Loucy (cell line): Measurements from ENCODE around the gene SPSB4.

Experiments
- EZH2phosphoT487 ChIP-seq: fragments of 200-600 bp; IDR thresholded peaks from 2 replicates; pipeline ENCODE4 v1.6.1; 2018; ENCODE audit warnings: antibody characterized with exemption, mild to moderate bottlenecking, moderate library complexity, borderline replicate concordance
- TF ChIP-seq, protein P1 (sequence below): fragments of 200-600 bp; sonication (generic); conservative IDR thresholded peaks from 2 replicates; pipeline ENCODE4 v1.5.1; 2014; ENCODE audit warnings: mild to moderate bottlenecking, antibody characterized with exemption, low read length

- TF ChIP-seq, protein P1, sequence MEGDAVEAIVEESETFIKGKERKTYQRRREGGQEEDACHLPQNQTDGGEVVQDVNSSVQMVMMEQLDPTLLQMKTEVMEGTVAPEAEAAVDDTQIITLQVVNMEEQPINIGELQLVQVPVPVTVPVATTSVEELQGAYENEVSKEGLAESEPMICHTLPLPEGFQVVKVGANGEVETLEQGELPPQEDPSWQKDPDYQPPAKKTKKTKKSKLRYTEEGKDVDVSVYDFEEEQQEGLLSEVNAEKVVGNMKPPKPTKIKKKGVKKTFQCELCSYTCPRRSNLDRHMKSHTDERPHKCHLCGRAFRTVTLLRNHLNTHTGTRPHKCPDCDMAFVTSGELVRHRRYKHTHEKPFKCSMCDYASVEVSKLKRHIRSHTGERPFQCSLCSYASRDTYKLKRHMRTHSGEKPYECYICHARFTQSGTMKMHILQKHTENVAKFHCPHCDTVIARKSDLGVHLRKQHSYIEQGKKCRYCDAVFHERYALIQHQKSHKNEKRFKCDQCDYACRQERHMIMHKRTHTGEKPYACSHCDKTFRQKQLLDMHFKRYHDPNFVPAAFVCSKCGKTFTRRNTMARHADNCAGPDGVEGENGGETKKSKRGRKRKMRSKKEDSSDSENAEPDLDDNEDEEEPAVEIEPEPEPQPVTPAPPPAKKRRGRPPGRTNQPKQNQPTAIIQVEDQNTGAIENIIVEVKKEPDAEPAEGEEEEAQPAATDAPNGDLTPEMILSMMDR: no peak
- no peak for TF ChIP-seq EZH2phosphoT487
Observed at GRCh38 chr3:141114179-141114745, 63.1 kb downstream of the SPSB4 start.
